Measurements from ENCODE around the gene IQCC.

- TF ChIP-seq EZH2 (IDR thresholded peaks at IDR 0.05; ENCODE audit: borderline replicate concordance, insufficient read depth, low read length, poor library complexity, severe bottlenecking): no peak
- TF ChIP-seq, protein P1, sequence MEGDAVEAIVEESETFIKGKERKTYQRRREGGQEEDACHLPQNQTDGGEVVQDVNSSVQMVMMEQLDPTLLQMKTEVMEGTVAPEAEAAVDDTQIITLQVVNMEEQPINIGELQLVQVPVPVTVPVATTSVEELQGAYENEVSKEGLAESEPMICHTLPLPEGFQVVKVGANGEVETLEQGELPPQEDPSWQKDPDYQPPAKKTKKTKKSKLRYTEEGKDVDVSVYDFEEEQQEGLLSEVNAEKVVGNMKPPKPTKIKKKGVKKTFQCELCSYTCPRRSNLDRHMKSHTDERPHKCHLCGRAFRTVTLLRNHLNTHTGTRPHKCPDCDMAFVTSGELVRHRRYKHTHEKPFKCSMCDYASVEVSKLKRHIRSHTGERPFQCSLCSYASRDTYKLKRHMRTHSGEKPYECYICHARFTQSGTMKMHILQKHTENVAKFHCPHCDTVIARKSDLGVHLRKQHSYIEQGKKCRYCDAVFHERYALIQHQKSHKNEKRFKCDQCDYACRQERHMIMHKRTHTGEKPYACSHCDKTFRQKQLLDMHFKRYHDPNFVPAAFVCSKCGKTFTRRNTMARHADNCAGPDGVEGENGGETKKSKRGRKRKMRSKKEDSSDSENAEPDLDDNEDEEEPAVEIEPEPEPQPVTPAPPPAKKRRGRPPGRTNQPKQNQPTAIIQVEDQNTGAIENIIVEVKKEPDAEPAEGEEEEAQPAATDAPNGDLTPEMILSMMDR (IDR thresholded peaks at IDR 0.05; ENCODE audit: poor library complexity, severe bottlenecking): no peak
- no peak for TF ChIP-seq REST (IDR thresholded peaks at IDR 0.05; ENCODE audit: borderline replicate concordance)
- no peak for TF ChIP-seq POLR2AphosphoS5 (IDR thresholded peaks at IDR 0.05)
- no peak for TF ChIP-seq TAF1 (IDR thresholded peaks at IDR 0.05; ENCODE audit: low read depth)
- no peak for TF ChIP-seq EP300 (conservative IDR thresholded peaks at IDR 0.05; ENCODE audit: poor library complexity, severe bottlenecking)
- no peak for TF ChIP-seq SMC3 (conservative IDR thresholded peaks at IDR 0.05; ENCODE audit: poor library complexity)
- no peak for TF ChIP-seq MXI1 (conservative IDR thresholded peaks at IDR 0.05; ENCODE audit: poor library complexity, severe bottlenecking)
These were observed 46.3 kb upstream of the IQCC start for GRCh38 chr1:32159189-32159588.
